HepG2 (cell line): ENCODE data around the gene ANTKMT. TPM values are rescaled to one million over a fixed set of nuclear protein-coding genes. Genes with fewer than 3 reads are reported as not detected.

Experiments used
- ATAC-seq: fragments of 200-7000 bp; cut with Tn5 transposase; 3 replicates; pipeline ENCODE4 v1.9.1; 2020; ENCODE audit warnings: mild to moderate bottlenecking, moderate library complexity
- BruUV-seq: library from RNA; stranded (reverse); fragments of 400-500 nt; replicated peaks from 2 replicates; lab custom pipeline; 2021; lab: Mats Ljungman, UMichigan
- CTCF ChIA-PET: fragments of 300-600 bp; formaldehyde crosslinking; extraction: SDS; loops from one replicate; lab custom pipeline; 2021; ENCODE audit warnings: low total read pairs, inconsistent platforms, low intra/inter-chr PET ratio; lab: Yijun Ruan, JAX
- POLR2A ChIA-PET: fragments of 350-600 bp; sonication (Branson Sonifier 250); formaldehyde crosslinking; loops from one replicate; lab custom pipeline; 2020; ENCODE audit warnings: antibody characterized with exemption, inconsistent platforms; lab: Yijun Ruan, JAX
- DNase-seq: peaks from one replicate; pipeline ENCODE4 v3.0.0-alpha.2; 2015; ENCODE audit warnings: low spot score
- FAIRE-seq: peaks from 3 replicates; lab custom pipeline; 2011; peaks lifted over from hg19 to GRCh38; lab: Jason Lieb, UNC
- H2AFZ ChIP-seq: one replicate; pipeline ENCODE4 v1.6.1; 2011; ENCODE audit warnings: low read length, inconsistent platforms
- H3K27ac ChIP-seq: fragments of 300-600 bp; 3 replicates; pipeline ENCODE4 v1.8.0; 2011; ENCODE audit warnings: mixed run types, mild to moderate bottlenecking, mixed read lengths, low read length, inconsistent platforms; ENCODE audit not compliant: insufficient read depth; ENCODE audit errors: extremely low read length
- H3K27me3 ChIP-seq, 2 experiments: fragments of 200-600 bp in 1 of 2; 2 replicates in 1 of 2; 3 replicates in 1 of 2; pipeline versions ENCODE4 v1.6.0 to v1.8.0; 2011; ENCODE audit warnings: low read length in 2 of 2, mild to moderate bottlenecking in 2 of 2, moderate library complexity in 2 of 2, inconsistent platforms in 1 of 2; ENCODE audit not compliant: insufficient read depth in 2 of 2, control insufficient read depth in 1 of 2
- H3K36me3 ChIP-seq, 2 experiments: fragments of 200-600 bp in 1 of 2; replicated peaks in 1 of 2; 2 replicates in 1 of 2; 3 replicates in 1 of 2; pipeline versions ENCODE4 v1.5.1 to v1.8.0; 2011; ENCODE audit warnings: low read length in 2 of 2, inconsistent platforms in 1 of 2; ENCODE audit not compliant: insufficient read depth in 2 of 2, control insufficient read depth in 1 of 2
- H3K4me1 ChIP-seq: 2 replicates; pipeline ENCODE4 v1.5.1; 2012; ENCODE audit warnings: low read length, inconsistent platforms; ENCODE audit not compliant: insufficient read depth
- H3K4me2 ChIP-seq: 2 replicates; pipeline ENCODE4 v1.6.0; 2011; ENCODE audit warnings: low read depth, low read length, inconsistent platforms
- H3K4me3 ChIP-seq, 3 experiments: fragments of 200-600 bp in 1 of 3; sonication (generic), shearing (Covaris generic) in 1 of 3; replicated peaks in 1 of 3; 2 replicates each; pipeline ENCODE4 v1.5.1; 2011 to 2016; ENCODE audit warnings: low read length in 3 of 3, inconsistent platforms in 2 of 3, low read depth in 2 of 3, mild to moderate bottlenecking in 2 of 3, control low read depth in 1 of 3, mixed read lengths in 1 of 3; ENCODE audit not compliant: insufficient read depth in 1 of 3
- H3K79me2 ChIP-seq: one replicate; pipeline ENCODE4 v1.6.1; 2011; ENCODE audit warnings: low read length, inconsistent platforms; ENCODE audit not compliant: insufficient read depth
- H3K9ac ChIP-seq: 2 replicates; pipeline ENCODE4 v1.6.0; 2011; ENCODE audit warnings: mild to moderate bottlenecking, low read depth, low read length, inconsistent platforms; ENCODE audit not compliant: insufficient read depth
- H3K9me3 ChIP-seq: 2 replicates; pipeline ENCODE4 v1.5.1; 2012; ENCODE audit warnings: mild to moderate bottlenecking, low read length
- H4K20me1 ChIP-seq: 2 replicates; pipeline ENCODE4 v1.6.0; 2011; ENCODE audit warnings: inconsistent platforms, mild to moderate bottlenecking, low read length, moderate library complexity; ENCODE audit not compliant: insufficient read depth
- ADNP ChIP-seq: sonication (generic); formaldehyde crosslinking; IDR thresholded peaks from 2 replicates; pipeline ENCODE4 v1.4.0; 2020; ENCODE audit warnings: missing genetic modification reagents
- BCLAF1 ChIP-seq: fragments of 450-650 bp; IDR thresholded peaks from 2 replicates; pipeline ENCODE4 v1.6.1; 2017; ENCODE audit warnings: mild to moderate bottlenecking
- CHD2 ChIP-seq: IDR thresholded peaks from 2 replicates; pipeline ENCODE4 v1.6.1; 2011; ENCODE audit warnings: low read depth, low read length, improper control_type of control experiment
- CREB1 ChIP-seq, 2 experiments: fragments of 450-650 bp in 1 of 2; IDR thresholded peaks; 2 replicates each; pipeline ENCODE4 v1.6.1; 2016 to 2017; ENCODE audit warnings: control low read depth in 1 of 2, mild to moderate bottlenecking in 1 of 2, missing compliant biosample characterization in 1 of 2, missing genetic modification characterization in 1 of 2
- ELF4 ChIP-seq: sonication (generic); formaldehyde crosslinking; IDR thresholded peaks from 2 replicates; pipeline ENCODE4 v1.5.0; 2020; ENCODE audit warnings: missing genetic modification reagents, mild to moderate bottlenecking, moderate library complexity, borderline replicate concordance
- FOXC1 ChIP-seq: sonication (generic); formaldehyde crosslinking; IDR thresholded peaks from 2 replicates; pipeline ENCODE4 v1.8.0; 2022; ENCODE audit warnings: mild to moderate bottlenecking, missing genetic modification reagents, borderline replicate concordance
- HDAC6 ChIP-seq: fragments of 200-600 bp; sonication (generic); IDR thresholded peaks from 2 replicates; pipeline ENCODE4 v1.7.0; 2017; ENCODE audit warnings: mild to moderate bottlenecking, antibody characterized with exemption, low read length, low read depth
- HNRNPL ChIP-seq: fragments of 200-400 bp; formaldehyde crosslinking; IDR thresholded peaks from 2 replicates; pipeline ENCODE4 v1.6.1; 2017; ENCODE audit warnings: mild to moderate bottlenecking, low read depth, low read length
- HOXD1 ChIP-seq: sonication (generic); formaldehyde crosslinking; IDR thresholded peaks from 2 replicates; pipeline ENCODE4 v1.5.0; 2020; ENCODE audit warnings: missing genetic modification reagents
- IRF2 ChIP-seq: IDR thresholded peaks from 2 replicates; pipeline ENCODE4 v1.6.1; 2018; ENCODE audit warnings: missing genetic modification reagents, missing compliant biosample characterization
- NR1H2 ChIP-seq: sonication (generic); formaldehyde crosslinking; IDR thresholded peaks from 2 replicates; pipeline ENCODE4 v1.8.1; 2022; ENCODE audit warnings: low read depth, missing genetic modification reagents, borderline replicate concordance
- ZFP82 ChIP-seq: sonication (generic); formaldehyde crosslinking; IDR thresholded peaks from 2 replicates; pipeline ENCODE4 v1.5.1; 2020; ENCODE audit warnings: mild to moderate bottlenecking, missing genetic modification reagents, borderline replicate concordance
- ZNF543 ChIP-seq: sonication (generic); formaldehyde crosslinking; IDR thresholded peaks from 2 replicates; pipeline ENCODE4 v1.4.0; 2020; ENCODE audit warnings: mild to moderate bottlenecking, missing genetic modification reagents
- ZNF546 ChIP-seq: sonication (generic); formaldehyde crosslinking; conservative IDR thresholded peaks from 2 replicates; pipeline ENCODE4 v1.8.1; 2023; ENCODE audit warnings: mild to moderate bottlenecking, missing genetic modification reagents
- ZNF574 ChIP-seq: sonication (generic); formaldehyde crosslinking; IDR thresholded peaks from 2 replicates; pipeline ENCODE4 v1.4.0; 2020; ENCODE audit warnings: missing genetic modification reagents
- ZUFSP ChIP-seq: sonication (generic); formaldehyde crosslinking; IDR thresholded peaks from 2 replicates; pipeline ENCODE4 v1.9.0; 2021; ENCODE audit warnings: missing genetic modification reagents, mild to moderate bottlenecking, borderline replicate concordance
- WGBS: methylation state at CpG from one replicate; pipeline ENCODE4 v1.1.6; 2017; ENCODE audit warnings: low lambda C conversion rate; 5-methylcytosine and 5-hydroxymethylcytosine counted together
- in situ Hi-C: cut with HindIII; loops from 2 replicates; pipeline ENCODE4 v1.10.0; 2017; ENCODE audit warnings: low pct_unique_long_range_greater_than_20kb; ENCODE audit not compliant: extremely low pct_ligation_motif_present
- intact Hi-C: fragments of 100-400 bp; cut with micrococcal nuclease; formaldehyde crosslinking; loops from one replicate; pipeline ENCODE4 v1.10.0; 2022; ENCODE audit not compliant: unreplicated experiment
- polyA plus RNA-seq, 8 experiments: library from polyadenylated mRNA; depleted of rRNA in 3 of 8; stranded (reverse) in 7 of 8; unstranded in 1 of 8; fragments of >200 nt; fragmentation: Illumina TruSeq in 4 of 8; extraction: Trizol in 4 of 8; gene quantifications; 2 replicates each; pipeline versions ENCODE4 v1.2.1 to v1.2.3, GENCODE V29; 2011 to 2016; ENCODE audit warnings: low read depth in 4 of 8, missing spikeins in 1 of 8, mixed read lengths in 1 of 8; ENCODE audit not compliant: insufficient read depth in 1 of 8
- total RNA-seq, 5 experiments: library from RNA; depleted of rRNA; stranded (reverse); fragments of >200 nt; fragmentation: Illumina TruSeq; extraction: Trizol; gene quantifications; 2 replicates each; pipeline ENCODE4 v1.2.3, GENCODE V29; 2016; ENCODE audit warnings: low read depth in 1 of 5

Gene ANTKMT
- total and polyA plus RNA-seq, 2 of the 13 experiments (the other 11 are each of a cell fraction or from before 2014, with no cell fraction given) = 7.5 to 47.8 TPM

GRCh38 chr16:735982-736453, 15.1 kb downstream of the ANTKMT start (continued):
- no peak for TF ChIP-seq CHD2
- TF ChIP-seq FOXC1 (CRISPR knock-in tag) = no peak

- no peak for FAIRE-seq
- H3K27ac ChIP-seq = no peak overlapping the region
- in situ Hi-C loops (no loop called here), intact Hi-C loops (no loop called here)
- 0 out of 2 replicates have a peak, but pooled peaks cover 2% of the 10 kb centered on the region for H4K20me1 ChIP-seq
- CTCF ChIA-PET = interaction anchor here (1.3 kb wide), 1 partner anchor 26 kb away, joined by 3 read pairs; no protein-coding TSS in a partner anchor
- no peak for ATAC-seq
- WGBS = 94% methylated on average over 28 of the region's 29 CpGs
- no peaks in the 10 kb centered on the region for H3K27me3 ChIP-seq
- H3K9me3 ChIP-seq = no peaks in the 10 kb centered on the region
- POLR2A ChIA-PET = no interaction called here
- DNase-seq = no peak
- H2AFZ ChIP-seq = no peak overlapping the region
- H3K36me3 ChIP-seq = peaks cover 3 to 25% of the 10 kb centered on the region in 2 experiments; a peak in 2 of 5 replicates
- no peaks in the 10 kb centered on the region for H3K79me2 ChIP-seq
- H3K4me3 ChIP-seq = no peak overlapping the region
- H3K4me1 ChIP-seq = peaks cover 18% of the 10 kb centered on the region
- TF ChIP-seq HOXD1 (CRISPR knock-in tag) = no peak
- no peak for TF ChIP-seq ZNF546 (CRISPR knock-in tag)
- no peak for TF ChIP-seq IRF2 (CRISPR knock-in tag)
- no peak for TF ChIP-seq HDAC6
- no peak for TF ChIP-seq ZNF574 (CRISPR knock-in tag)
- TF ChIP-seq HNRNPL = no peak
- no peak for TF ChIP-seq NR1H2
- TF ChIP-seq CREB1 (IDR thresholded peaks at IDR 0.05) = no peak
- no peak for TF ChIP-seq CREB1 (CRISPR knock-in tag; IDR thresholded peaks at IDR 0.05)
- TF ChIP-seq ZUFSP (CRISPR knock-in tag) = no peak
- TF ChIP-seq ADNP (CRISPR knock-in tag) = no peak
- TF ChIP-seq ELF4 = no peak
- TF ChIP-seq ZFP82 = no peak
- no peak for TF ChIP-seq BCLAF1
- TF ChIP-seq ZNF543 = no peak
- TF ChIP-seq, all 625 proteins: peak for 0
- Histone ChIP-seq H3K4me2 (no peak overlapping the region), H3K9ac (no peak overlapping the region)
- BruUV-seq = no TSS peak
Measured at GRCh38 chr16:736936-737481, 16.1 kb downstream of the ANTKMT start.
